CD4-positive, alpha-beta T cell treated with Interleukin-6 for 4 hours (primary cell): ENCODE measurements around the gene POLA2.
A peak's percentile ranks its signal among the peaks of the same experiment; 100 is the strongest.
"Not testable (repeated sequence)": the region's sequence is repeated elsewhere in the genome, so short reads cannot be mapped to it uniquely, and the experiment has no call there.

Experiments used
- DNase-seq: peaks from one replicate; pipeline ENCODE4 v3.0.0-alpha.2; 2020; ENCODE audit warnings: mixed read lengths

The POLA2 gene

GRCh38 chr11:65242389-65242788 is 19.4 kb upstream of the POLA2 start:
- no peak for DNase-seq

- no peak for DNase-seq
Observed at GRCh38 chr11:65243797-65244196, 18.0 kb upstream of the POLA2 start.

GRCh38 chr11:65245046-65245445 is 16.7 kb upstream of the POLA2 start:
- DNase-seq: not testable (repeated sequence)

- no peak for DNase-seq
Observed at GRCh38 chr11:65246506-65246905, 15.3 kb upstream of the POLA2 start.

GRCh38 chr11:65248184-65248710 is 13.5 kb upstream of the POLA2 start:
- not testable (repeated sequence) for DNase-seq

- no peak for DNase-seq
Observed at GRCh38 chr11:65251476-65251875, 10.3 kb upstream of the POLA2 start.

- no peak for DNase-seq
Observed at GRCh38 chr11:65254724-65255123, 7.0 kb upstream of the POLA2 start.

- DNase-seq: no peak
Observed at GRCh38 chr11:65258988-65259387, 2.8 kb upstream of the POLA2 start.

- no peak for DNase-seq
Observed at GRCh38 chr11:65260302-65260701, 1.5 kb upstream of the POLA2 start.

- no peak for DNase-seq
Observed at GRCh38 chr11:65260756-65261590, 789 bp upstream of the POLA2 start.

- DNase-seq: peak; percentile 38
Observed at GRCh38 chr11:65262381-65262680, 569 bp downstream of the POLA2 start.

- no peak for DNase-seq
Observed at GRCh38 chr11:65262776-65263175, 1.0 kb downstream of the POLA2 start.

- not testable (repeated sequence) for DNase-seq
Observed at GRCh38 chr11:65264747-65265146, 3.0 kb downstream of the POLA2 start.

GRCh38 chr11:65266210-65266609 is 4.4 kb downstream of the POLA2 start:
- no peak for DNase-seq

GRCh38 chr11:65274735-65275682 is 13.2 kb downstream of the POLA2 start:
- DNase-seq: peak; percentile 46

GRCh38 chr11:65275906-65276305 is 14.1 kb downstream of the POLA2 start:
- no peak for DNase-seq

GRCh38 chr11:65277631-65278277 is 16.0 kb downstream of the POLA2 start:
- DNase-seq: no peak

GRCh38 chr11:65278356-65278755 is 16.6 kb downstream of the POLA2 start:
- no peak for DNase-seq

- no peak for DNase-seq
Observed at GRCh38 chr11:65279279-65279678, 17.5 kb downstream of the POLA2 start.

GRCh38 chr11:65279741-65280440 is 18.1 kb downstream of the POLA2 start:
- DNase-seq: peak; percentile 31

- no peak for DNase-seq
Observed at GRCh38 chr11:65280646-65281045, 18.9 kb downstream of the POLA2 start.

- no peak for DNase-seq
Observed at GRCh38 chr11:65286686-65287085, 24.9 kb downstream of the POLA2 start.
